Vagina (tissue), 2 donors: ENCODE results near the gene IL23R. TPM values are rescaled to one million over a fixed set of nuclear protein-coding genes. Genes with fewer than 3 reads are reported as not detected.
"Not testable (repeated sequence)": the region's sequence is repeated elsewhere in the genome, so short reads cannot be mapped to it uniquely, and the experiment has no call there.

ENCODE experiments used
- DNase-seq, 2 donors: peaks; one replicate each; pipeline ENCODE4 v3.0.0-alpha.2; 2017; ENCODE audit errors: extremely low spot score in 2 of 2
- H3K27ac ChIP-seq: fragments of 200-600 bp; sonication (generic); one replicate; pipeline ENCODE4 v1.5.1; 2019
- H3K27me3 ChIP-seq: fragments of 200-600 bp; sonication (generic); one replicate; pipeline ENCODE4 v1.5.1; 2019
- H3K36me3 ChIP-seq, 2 donors: fragments of 200-600 bp; sonication (generic); one replicate each; pipeline ENCODE4 v1.5.1; 2017 to 2019
- H3K4me1 ChIP-seq: fragments of 200-600 bp; sonication (generic); one replicate; pipeline ENCODE4 v1.5.1; 2019
- H3K4me3 ChIP-seq, 2 donors: fragments of 200-600 bp; sonication (generic); 1 replicate in 1 of 2; 2 replicates in 1 of 2; pipeline ENCODE4 v1.5.1; 2016 to 2019
- H3K9me3 ChIP-seq: fragments of 200-600 bp; sonication (generic); one replicate; pipeline ENCODE4 v1.5.1; 2019
- POLR2A ChIP-seq, 2 donors: fragments of 450-650 bp; IDR thresholded peaks; one replicate each; pipeline ENCODE4 v1.6.1; 2017; ENCODE audit warnings: antibody characterized with exemption in 2 of 2, mild to moderate bottlenecking in 2 of 2, moderate library complexity in 2 of 2
- POLR2AphosphoS5 ChIP-seq, 2 donors: sonication (generic); formaldehyde crosslinking; IDR thresholded peaks; one replicate each; pipeline ENCODE4 v1.9.0; 2017; ENCODE audit warnings: antibody characterized with exemption in 2 of 2, mild to moderate bottlenecking in 2 of 2, low read depth in 1 of 2; ENCODE audit not compliant: insufficient read depth in 1 of 2
- intact Hi-C: fragments of 100-400 bp; cut with DNase I; formaldehyde crosslinking; loops from one replicate; pipeline ENCODE4 v1.15.1; 2023
- total RNA-seq: library from RNA; depleted of rRNA; stranded (reverse); fragments of >200 nt; gene quantifications from one replicate; pipeline ENCODE4 v1.2.3, GENCODE V29; 2016
- TF ChIP-seq, protein P1 (sequence below), 3 experiments: fragments of 450-650 bp in 2 of 3; fragments of 200-600 bp in 1 of 3; sonication (generic) in 1 of 3; IDR thresholded peaks; one replicate each; pipeline ENCODE4 v1.5.1; 2017 to 2019; ENCODE audit warnings: antibody characterized with exemption in 3 of 3, mild to moderate bottlenecking in 2 of 3, moderate library complexity in 2 of 3

Gene IL23R
- total RNA-seq, 1 donor from 2014 or later, result not detected

DNA sequence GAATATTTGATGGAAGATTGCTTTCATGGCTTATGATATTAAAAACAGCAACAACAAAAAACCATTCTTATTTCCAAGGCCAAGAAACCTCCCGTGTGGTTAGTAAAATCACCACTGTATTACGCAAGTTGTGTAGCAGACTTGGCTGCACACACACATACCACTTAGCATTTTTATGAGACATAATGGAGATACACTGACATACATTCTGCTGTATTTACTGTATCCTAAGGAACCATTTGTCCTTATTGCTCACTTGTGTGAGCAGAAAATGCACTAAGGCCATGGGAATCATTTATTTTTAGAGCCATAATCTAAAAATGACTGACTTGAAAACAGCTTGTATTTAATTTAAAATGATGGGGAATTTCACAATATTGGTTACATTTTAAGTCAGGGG lies 30.9 kb upstream of the IL23R start:
- intact Hi-C loops, result no loop called here
- TF ChIP-seq POLR2A (IDR thresholded peaks at IDR 0.05), result no peak
- TF ChIP-seq, protein P1, sequence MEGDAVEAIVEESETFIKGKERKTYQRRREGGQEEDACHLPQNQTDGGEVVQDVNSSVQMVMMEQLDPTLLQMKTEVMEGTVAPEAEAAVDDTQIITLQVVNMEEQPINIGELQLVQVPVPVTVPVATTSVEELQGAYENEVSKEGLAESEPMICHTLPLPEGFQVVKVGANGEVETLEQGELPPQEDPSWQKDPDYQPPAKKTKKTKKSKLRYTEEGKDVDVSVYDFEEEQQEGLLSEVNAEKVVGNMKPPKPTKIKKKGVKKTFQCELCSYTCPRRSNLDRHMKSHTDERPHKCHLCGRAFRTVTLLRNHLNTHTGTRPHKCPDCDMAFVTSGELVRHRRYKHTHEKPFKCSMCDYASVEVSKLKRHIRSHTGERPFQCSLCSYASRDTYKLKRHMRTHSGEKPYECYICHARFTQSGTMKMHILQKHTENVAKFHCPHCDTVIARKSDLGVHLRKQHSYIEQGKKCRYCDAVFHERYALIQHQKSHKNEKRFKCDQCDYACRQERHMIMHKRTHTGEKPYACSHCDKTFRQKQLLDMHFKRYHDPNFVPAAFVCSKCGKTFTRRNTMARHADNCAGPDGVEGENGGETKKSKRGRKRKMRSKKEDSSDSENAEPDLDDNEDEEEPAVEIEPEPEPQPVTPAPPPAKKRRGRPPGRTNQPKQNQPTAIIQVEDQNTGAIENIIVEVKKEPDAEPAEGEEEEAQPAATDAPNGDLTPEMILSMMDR (IDR thresholded peaks at IDR 0.05), result no peak
- no peak for TF ChIP-seq POLR2AphosphoS5 (IDR thresholded peaks at IDR 0.05; ENCODE audit: insufficient read depth in 1 of 2, low read depth in 1 of 2)
- Histone ChIP-seq H3K36me3 (no peaks in the 10 kb centered on the region), H3K27ac (no peak overlapping the region), H3K27me3 (no peaks in the 10 kb centered on the region), H3K4me3 (no peak overlapping the region), H3K4me1 (peaks cover 15% of the 10 kb centered on the region), H3K9me3 (no peaks in the 10 kb centered on the region)
- no peak for DNase-seq

DNA sequence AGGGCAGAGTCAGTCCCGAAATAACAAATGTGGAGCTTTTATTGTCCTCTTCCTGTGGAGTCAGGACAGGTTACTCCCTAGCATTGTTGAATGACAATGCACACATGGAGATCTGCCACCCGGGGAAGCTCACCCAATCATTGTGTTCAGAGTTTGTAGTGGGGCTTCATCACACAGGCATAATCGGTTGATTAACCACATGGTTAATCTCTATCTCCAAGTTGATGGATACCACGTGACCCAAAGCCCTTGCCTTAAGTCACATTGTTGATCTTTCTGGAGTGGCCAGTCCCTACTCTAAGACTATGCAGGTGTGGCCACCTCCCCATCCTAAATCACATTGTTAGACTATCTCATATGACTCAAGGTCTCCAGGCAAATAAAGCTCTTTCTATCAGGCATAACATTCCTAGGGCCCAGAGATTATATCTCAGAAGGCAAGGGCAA lies 28.9 kb upstream of the IL23R start:
- H3K27ac ChIP-seq, result no peak overlapping the region
- H3K36me3 ChIP-seq, result no peaks in the 10 kb centered on the region
- no peak for DNase-seq
- TF ChIP-seq POLR2A (IDR thresholded peaks at IDR 0.05) (no peak), POLR2AphosphoS5 (IDR thresholded peaks at IDR 0.05; ENCODE audit: insufficient read depth in 1 of 2, low read depth in 1 of 2) (no peak)
- TF ChIP-seq, protein P1 (IDR thresholded peaks at IDR 0.05), result no peak
- intact Hi-C loops, result no loop called here
- H3K4me1 ChIP-seq, result peaks cover 15% of the 10 kb centered on the region
- H3K27me3 ChIP-seq, result no peaks in the 10 kb centered on the region
- H3K9me3 ChIP-seq, result no peaks in the 10 kb centered on the region
- H3K4me3 ChIP-seq, result no peak overlapping the region

DNA sequence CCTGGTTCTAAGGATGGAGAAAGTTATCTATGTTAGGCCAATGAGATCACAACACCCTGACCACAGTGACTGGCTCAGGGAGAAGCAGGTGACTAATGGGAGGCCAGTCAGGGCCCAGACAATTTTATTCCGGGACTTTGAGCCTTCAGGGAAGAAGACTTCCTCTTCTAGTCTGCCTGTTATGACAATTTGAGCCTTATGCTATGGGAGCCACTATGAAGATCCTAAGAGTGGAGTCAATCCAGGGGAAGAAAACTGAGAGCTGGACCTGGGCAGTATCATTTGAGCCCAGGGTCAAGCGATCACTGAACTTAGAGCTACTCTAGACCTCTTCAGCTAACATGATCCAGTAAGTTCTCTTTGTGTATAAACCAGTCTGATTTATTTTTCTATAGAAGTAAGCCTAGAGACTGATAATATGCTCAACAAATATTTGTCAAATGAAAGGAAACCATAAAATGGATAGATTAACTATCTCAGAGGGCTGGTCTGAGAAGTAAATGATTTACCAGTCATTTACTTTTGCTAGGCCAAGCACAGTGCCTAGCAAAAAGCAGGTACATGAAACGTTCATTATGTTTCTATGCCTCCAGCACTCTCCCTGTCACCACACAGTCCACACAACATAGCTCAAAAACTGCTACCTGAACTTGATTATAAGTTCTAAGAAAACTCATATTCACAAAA lies 27.3 kb upstream of the IL23R start:
- Histone ChIP-seq H3K36me3 (no peaks in the 10 kb centered on the region), H3K27me3 (no peaks in the 10 kb centered on the region), H3K9me3 (no peaks in the 10 kb centered on the region), H3K4me1 (peaks cover 15% of the 10 kb centered on the region), H3K27ac (no peak overlapping the region), H3K4me3 (no peak overlapping the region)
- intact Hi-C loops, result no loop called here
- TF ChIP-seq POLR2AphosphoS5 (IDR thresholded peaks at IDR 0.05; ENCODE audit: insufficient read depth in 1 of 2, low read depth in 1 of 2), result no peak
- no peak for TF ChIP-seq POLR2A (IDR thresholded peaks at IDR 0.05)
- TF ChIP-seq, protein P1 (IDR thresholded peaks at IDR 0.05), result no peak
- no peak for DNase-seq

DNA sequence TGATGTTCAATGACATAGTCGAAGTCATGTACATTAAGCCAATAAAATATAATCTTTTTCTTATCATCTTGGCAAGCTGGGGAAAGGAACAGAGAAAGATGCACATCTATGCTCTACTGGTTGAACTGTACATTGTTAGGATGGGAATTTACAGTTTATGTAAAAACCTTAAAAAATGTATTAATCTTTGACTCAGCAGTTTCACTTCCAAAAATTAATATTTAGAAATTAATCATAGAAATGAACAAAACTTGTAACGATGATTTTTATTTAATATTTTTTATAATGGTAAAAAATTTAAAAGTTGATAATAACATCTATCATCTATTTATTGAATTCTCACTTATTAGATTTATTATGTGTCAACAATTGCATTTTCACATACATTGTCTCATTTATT lies 25.8 kb upstream of the IL23R start:
- H3K9me3 ChIP-seq, result no peaks in the 10 kb centered on the region
- H3K27me3 ChIP-seq, result no peaks in the 10 kb centered on the region
- H3K27ac ChIP-seq, result no peak overlapping the region
- no peak overlapping the region for H3K4me3 ChIP-seq
- intact Hi-C loops, result no loop called here
- no peak for DNase-seq
- TF ChIP-seq, protein P1 (IDR thresholded peaks at IDR 0.05), result no peak
- TF ChIP-seq POLR2AphosphoS5 (IDR thresholded peaks at IDR 0.05; ENCODE audit: insufficient read depth in 1 of 2, low read depth in 1 of 2), result no peak
- no peak for TF ChIP-seq POLR2A (IDR thresholded peaks at IDR 0.05)
- H3K36me3 ChIP-seq, result no peaks in the 10 kb centered on the region
- peaks cover 5% of the 10 kb centered on the region for H3K4me1 ChIP-seq

DNA sequence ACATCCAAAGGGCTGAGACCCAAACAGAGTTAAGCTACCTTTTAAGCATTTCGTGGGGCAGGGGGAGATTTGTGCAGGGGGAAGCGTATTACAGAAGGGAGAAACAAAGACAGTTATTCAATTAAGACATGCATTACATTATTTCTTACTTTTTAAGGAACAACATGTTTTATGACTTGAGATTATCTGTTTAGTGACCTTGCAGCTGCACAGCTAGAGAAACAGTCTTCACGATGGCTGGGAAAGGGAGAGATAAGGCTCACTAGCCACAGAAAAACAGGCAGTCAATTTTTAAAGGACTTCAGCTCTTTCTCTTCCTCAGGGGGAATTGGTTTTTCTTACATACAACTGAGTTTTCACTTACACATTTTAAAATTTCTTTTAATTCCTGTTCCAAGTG lies 24.4 kb upstream of the IL23R start:
- H3K4me1 ChIP-seq, H3K9me3 ChIP-seq, H3K27ac ChIP-seq, H3K4me3 ChIP-seq, H3K36me3 ChIP-seq, intact Hi-C loops, DNase-seq, H3K27me3 ChIP-seq: not testable (repeated sequence)
